ENCODE results near the gene NXPH4. TPM values are rescaled to one million over a fixed set of nuclear protein-coding genes. Genes with fewer than 3 reads are reported as not detected.

NXPH4 gene
- total RNA-seq, 4 donors from 2014 or later = not detected

GRCh38 chr12:57187222-57188089, 29.1 kb upstream of the NXPH4 start:
- intact Hi-C loops (cut with DNase I) = no loop called here
- no peak overlapping the region for H3K4me3 ChIP-seq

GRCh38 chr12:57188090-57188425, 28.5 kb upstream of the NXPH4 start:
- Histone ChIP-seq H3K9me3 (no peaks in the 10 kb centered on the region), H3K27ac (replicated peaks in 1 of 4) (no peak overlapping the region), H3K4me3 (no peak overlapping the region), H3K36me3 (peaks cover 53 to 99% (median 94%) of the 10 kb centered on the region in 4 donors), H3K27me3 (no peaks in the 10 kb centered on the region), H3K4me1 (peaks cover 5 to 11% (median 9%) of the 10 kb centered on the region in 4 donors)
- DNase-seq (ENCODE audit: extremely low spot score) = no peak
- WGBS = 83% methylated on average over 4 of the region's 8 CpGs
- no peak for TF ChIP-seq POLR2AphosphoS5 (IDR thresholded peaks at IDR 0.05)
- TF ChIP-seq POLR2A (IDR thresholded peaks at IDR 0.05; ENCODE audit: low read depth) = no peak
- TF ChIP-seq, protein P1, sequence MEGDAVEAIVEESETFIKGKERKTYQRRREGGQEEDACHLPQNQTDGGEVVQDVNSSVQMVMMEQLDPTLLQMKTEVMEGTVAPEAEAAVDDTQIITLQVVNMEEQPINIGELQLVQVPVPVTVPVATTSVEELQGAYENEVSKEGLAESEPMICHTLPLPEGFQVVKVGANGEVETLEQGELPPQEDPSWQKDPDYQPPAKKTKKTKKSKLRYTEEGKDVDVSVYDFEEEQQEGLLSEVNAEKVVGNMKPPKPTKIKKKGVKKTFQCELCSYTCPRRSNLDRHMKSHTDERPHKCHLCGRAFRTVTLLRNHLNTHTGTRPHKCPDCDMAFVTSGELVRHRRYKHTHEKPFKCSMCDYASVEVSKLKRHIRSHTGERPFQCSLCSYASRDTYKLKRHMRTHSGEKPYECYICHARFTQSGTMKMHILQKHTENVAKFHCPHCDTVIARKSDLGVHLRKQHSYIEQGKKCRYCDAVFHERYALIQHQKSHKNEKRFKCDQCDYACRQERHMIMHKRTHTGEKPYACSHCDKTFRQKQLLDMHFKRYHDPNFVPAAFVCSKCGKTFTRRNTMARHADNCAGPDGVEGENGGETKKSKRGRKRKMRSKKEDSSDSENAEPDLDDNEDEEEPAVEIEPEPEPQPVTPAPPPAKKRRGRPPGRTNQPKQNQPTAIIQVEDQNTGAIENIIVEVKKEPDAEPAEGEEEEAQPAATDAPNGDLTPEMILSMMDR (IDR thresholded peaks at IDR 0.05) = no peak
- TF ChIP-seq EP300 (IDR thresholded peaks at IDR 0.05) = no peak
- intact Hi-C loops (cut with DNase I) = no loop called here

More at GRCh38 chr12:57187222-57188089, 29.1 kb upstream of the NXPH4 start:
- H3K27me3 ChIP-seq = no peaks in the 10 kb centered on the region
- no peaks in the 10 kb centered on the region for H3K9me3 ChIP-seq
- TF ChIP-seq EP300 (IDR thresholded peaks at IDR 0.05) (no peak), POLR2AphosphoS5 (IDR thresholded peaks at IDR 0.05) (no peak), POLR2A (IDR thresholded peaks at IDR 0.05; ENCODE audit: low read depth) (no peak)
- TF ChIP-seq, protein P1 (IDR thresholded peaks at IDR 0.05) = no peak
- H3K4me1 ChIP-seq = peaks cover 5 to 11% (median 9%) of the 10 kb centered on the region in 4 donors
- peaks cover 47 to 93% (median 88%) of the 10 kb centered on the region in 4 donors for H3K36me3 ChIP-seq
- no peak overlapping the region for H3K27ac ChIP-seq (replicated peaks in 1 of 4)
- DNase-seq (ENCODE audit: extremely low spot score) = no peak
- WGBS = 60% methylated on average over 20 of the region's 21 CpGs

DNA sequence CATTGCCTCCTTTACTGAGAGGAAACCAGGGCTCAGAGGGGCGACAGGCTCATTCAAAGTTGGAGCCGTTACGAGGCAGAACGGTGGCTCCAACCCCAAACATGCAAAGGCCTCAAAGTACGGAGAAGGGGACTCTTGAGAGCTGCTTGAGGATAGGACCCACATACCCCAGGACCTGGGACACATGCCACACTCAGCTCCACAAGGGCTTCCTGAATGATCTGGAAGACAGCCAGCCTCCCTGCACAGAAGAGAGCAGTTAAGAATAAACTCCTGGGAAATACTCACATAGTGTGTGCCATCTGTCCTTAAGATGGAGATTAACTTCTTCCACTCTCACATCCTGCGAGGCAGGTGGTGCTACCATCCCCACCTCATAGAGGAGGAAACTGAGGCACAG, 26.6 kb upstream of the NXPH4 start:
- intact Hi-C loops (cut with DNase I) = no loop called here
- no peak for DNase-seq (ENCODE audit: extremely low spot score)
- peaks cover 58 to 100% (median 95%) of the 10 kb centered on the region in 4 donors for H3K36me3 ChIP-seq

GRCh38 chr12:57190821-57191220, 25.8 kb upstream of the NXPH4 start:
- WGBS = 97% methylated on average over 6 of the region's 23 CpGs
- peaks cover 5 to 11% (median 9%) of the 10 kb centered on the region in 4 donors for H3K4me1 ChIP-seq
- peaks cover 58 to 100% (median 95%) of the 10 kb centered on the region in 4 donors for H3K36me3 ChIP-seq
- no peaks in the 10 kb centered on the region for H3K9me3 ChIP-seq
- no peak overlapping the region for H3K27ac ChIP-seq (replicated peaks in 1 of 4)
- H3K4me3 ChIP-seq = no peak overlapping the region
- no peaks in the 10 kb centered on the region for H3K27me3 ChIP-seq
- intact Hi-C loops (cut with DNase I) = no loop called here
- DNase-seq (ENCODE audit: extremely low spot score) = no peak
- TF ChIP-seq POLR2AphosphoS5 (IDR thresholded peaks at IDR 0.05) (no peak), EP300 (IDR thresholded peaks at IDR 0.05) (no peak), POLR2A (IDR thresholded peaks at IDR 0.05; ENCODE audit: low read depth) (no peak)
- TF ChIP-seq, protein P1 (IDR thresholded peaks at IDR 0.05) = no peak

More for the DNA sequence above, 26.6 kb upstream of the NXPH4 start:
- H3K9me3 ChIP-seq = no peaks in the 10 kb centered on the region
- peaks cover 5 to 11% (median 9%) of the 10 kb centered on the region in 4 donors for H3K4me1 ChIP-seq
- no peak for TF ChIP-seq POLR2AphosphoS5 (IDR thresholded peaks at IDR 0.05)
- TF ChIP-seq, protein P1 (IDR thresholded peaks at IDR 0.05) = no peak
- no peak for TF ChIP-seq POLR2A (IDR thresholded peaks at IDR 0.05; ENCODE audit: low read depth)
- TF ChIP-seq EP300 (IDR thresholded peaks at IDR 0.05) = no peak
- H3K4me3 ChIP-seq = no peak overlapping the region
- H3K27me3 ChIP-seq = no peaks in the 10 kb centered on the region
- no peak overlapping the region for H3K27ac ChIP-seq (replicated peaks in 1 of 4)
- 53% methylated on average over 4 of the region's 6 CpGs for WGBS

All from esophagus muscularis mucosa (tissue), 4 donors.